HL-60 (cell line): ENCODE measurements around the gene TMEM238L.

ENCODE experiments used
- GABPA ChIP-seq: IDR thresholded peaks from 2 replicates; pipeline ENCODE4 v1.6.1; 2012; ENCODE audit warnings: low read depth
- POLR2AphosphoS5 ChIP-seq: IDR thresholded peaks from 2 replicates; pipeline ENCODE4 v1.6.1; 2012; ENCODE audit warnings: low read depth
- SPI1 ChIP-seq: IDR thresholded peaks from 2 replicates; pipeline ENCODE4 v1.6.1; 2012; ENCODE audit warnings: low read depth, mild to moderate bottlenecking, borderline replicate concordance
- TF ChIP-seq, protein P1 (sequence below): IDR thresholded peaks from one replicate; pipeline ENCODE4 v1.5.1; 2011; ENCODE audit warnings: low read length, control low read depth, inconsistent platforms; ENCODE audit not compliant: insufficient read depth
- TF ChIP-seq, protein P2 (sequence below): IDR thresholded peaks from 2 replicates; pipeline ENCODE4 v1.6.1; 2012; ENCODE audit warnings: low read depth; ENCODE audit not compliant: insufficient replicate concordance

DNA sequence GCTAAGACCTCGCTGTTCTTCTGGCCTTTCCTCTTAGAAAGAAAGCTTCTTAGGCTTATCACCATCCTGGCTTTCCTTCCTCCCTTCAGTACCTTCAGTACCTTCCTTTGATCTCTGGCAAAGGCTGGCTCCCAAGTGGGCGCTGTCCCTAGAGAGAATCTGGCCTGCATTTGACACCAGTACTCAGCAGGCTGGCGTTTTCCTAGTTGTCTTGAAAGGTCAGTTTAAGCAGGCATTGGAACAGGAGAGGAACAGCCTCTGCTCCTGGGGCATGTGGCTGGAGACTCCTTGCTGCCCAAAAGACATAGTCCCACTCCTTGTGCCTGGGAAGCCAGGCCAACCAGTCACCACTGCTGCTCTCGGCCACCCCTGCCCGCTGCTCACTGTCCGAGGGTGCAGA lies 34.1 kb downstream of the TMEM238L start:
- TF ChIP-seq, protein P1, sequence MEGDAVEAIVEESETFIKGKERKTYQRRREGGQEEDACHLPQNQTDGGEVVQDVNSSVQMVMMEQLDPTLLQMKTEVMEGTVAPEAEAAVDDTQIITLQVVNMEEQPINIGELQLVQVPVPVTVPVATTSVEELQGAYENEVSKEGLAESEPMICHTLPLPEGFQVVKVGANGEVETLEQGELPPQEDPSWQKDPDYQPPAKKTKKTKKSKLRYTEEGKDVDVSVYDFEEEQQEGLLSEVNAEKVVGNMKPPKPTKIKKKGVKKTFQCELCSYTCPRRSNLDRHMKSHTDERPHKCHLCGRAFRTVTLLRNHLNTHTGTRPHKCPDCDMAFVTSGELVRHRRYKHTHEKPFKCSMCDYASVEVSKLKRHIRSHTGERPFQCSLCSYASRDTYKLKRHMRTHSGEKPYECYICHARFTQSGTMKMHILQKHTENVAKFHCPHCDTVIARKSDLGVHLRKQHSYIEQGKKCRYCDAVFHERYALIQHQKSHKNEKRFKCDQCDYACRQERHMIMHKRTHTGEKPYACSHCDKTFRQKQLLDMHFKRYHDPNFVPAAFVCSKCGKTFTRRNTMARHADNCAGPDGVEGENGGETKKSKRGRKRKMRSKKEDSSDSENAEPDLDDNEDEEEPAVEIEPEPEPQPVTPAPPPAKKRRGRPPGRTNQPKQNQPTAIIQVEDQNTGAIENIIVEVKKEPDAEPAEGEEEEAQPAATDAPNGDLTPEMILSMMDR, result no peak
- TF ChIP-seq, protein P2, sequence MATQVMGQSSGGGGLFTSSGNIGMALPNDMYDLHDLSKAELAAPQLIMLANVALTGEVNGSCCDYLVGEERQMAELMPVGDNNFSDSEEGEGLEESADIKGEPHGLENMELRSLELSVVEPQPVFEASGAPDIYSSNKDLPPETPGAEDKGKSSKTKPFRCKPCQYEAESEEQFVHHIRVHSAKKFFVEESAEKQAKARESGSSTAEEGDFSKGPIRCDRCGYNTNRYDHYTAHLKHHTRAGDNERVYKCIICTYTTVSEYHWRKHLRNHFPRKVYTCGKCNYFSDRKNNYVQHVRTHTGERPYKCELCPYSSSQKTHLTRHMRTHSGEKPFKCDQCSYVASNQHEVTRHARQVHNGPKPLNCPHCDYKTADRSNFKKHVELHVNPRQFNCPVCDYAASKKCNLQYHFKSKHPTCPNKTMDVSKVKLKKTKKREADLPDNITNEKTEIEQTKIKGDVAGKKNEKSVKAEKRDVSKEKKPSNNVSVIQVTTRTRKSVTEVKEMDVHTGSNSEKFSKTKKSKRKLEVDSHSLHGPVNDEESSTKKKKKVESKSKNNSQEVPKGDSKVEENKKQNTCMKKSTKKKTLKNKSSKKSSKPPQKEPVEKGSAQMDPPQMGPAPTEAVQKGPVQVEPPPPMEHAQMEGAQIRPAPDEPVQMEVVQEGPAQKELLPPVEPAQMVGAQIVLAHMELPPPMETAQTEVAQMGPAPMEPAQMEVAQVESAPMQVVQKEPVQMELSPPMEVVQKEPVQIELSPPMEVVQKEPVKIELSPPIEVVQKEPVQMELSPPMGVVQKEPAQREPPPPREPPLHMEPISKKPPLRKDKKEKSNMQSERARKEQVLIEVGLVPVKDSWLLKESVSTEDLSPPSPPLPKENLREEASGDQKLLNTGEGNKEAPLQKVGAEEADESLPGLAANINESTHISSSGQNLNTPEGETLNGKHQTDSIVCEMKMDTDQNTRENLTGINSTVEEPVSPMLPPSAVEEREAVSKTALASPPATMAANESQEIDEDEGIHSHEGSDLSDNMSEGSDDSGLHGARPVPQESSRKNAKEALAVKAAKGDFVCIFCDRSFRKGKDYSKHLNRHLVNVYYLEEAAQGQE, result no peak
- TF ChIP-seq POLR2AphosphoS5 (no peak), SPI1 (no peak), GABPA (no peak)
